HG03457 (cell line): ENCODE data around the gene SAMSN1.
"Not testable (repeated sequence)": the region's sequence is repeated elsewhere in the genome, so short reads cannot be mapped to it uniquely, and the experiment has no call there.

Experiments
- ATAC-seq: cut with Tn5 transposase; IDR thresholded peaks from one replicate; pipeline ENCODE4 v1.9.1; 2021; ENCODE audit warnings: moderate number of reproducible peaks; ENCODE audit not compliant: unreplicated experiment

SAMSN1 gene

DNA sequence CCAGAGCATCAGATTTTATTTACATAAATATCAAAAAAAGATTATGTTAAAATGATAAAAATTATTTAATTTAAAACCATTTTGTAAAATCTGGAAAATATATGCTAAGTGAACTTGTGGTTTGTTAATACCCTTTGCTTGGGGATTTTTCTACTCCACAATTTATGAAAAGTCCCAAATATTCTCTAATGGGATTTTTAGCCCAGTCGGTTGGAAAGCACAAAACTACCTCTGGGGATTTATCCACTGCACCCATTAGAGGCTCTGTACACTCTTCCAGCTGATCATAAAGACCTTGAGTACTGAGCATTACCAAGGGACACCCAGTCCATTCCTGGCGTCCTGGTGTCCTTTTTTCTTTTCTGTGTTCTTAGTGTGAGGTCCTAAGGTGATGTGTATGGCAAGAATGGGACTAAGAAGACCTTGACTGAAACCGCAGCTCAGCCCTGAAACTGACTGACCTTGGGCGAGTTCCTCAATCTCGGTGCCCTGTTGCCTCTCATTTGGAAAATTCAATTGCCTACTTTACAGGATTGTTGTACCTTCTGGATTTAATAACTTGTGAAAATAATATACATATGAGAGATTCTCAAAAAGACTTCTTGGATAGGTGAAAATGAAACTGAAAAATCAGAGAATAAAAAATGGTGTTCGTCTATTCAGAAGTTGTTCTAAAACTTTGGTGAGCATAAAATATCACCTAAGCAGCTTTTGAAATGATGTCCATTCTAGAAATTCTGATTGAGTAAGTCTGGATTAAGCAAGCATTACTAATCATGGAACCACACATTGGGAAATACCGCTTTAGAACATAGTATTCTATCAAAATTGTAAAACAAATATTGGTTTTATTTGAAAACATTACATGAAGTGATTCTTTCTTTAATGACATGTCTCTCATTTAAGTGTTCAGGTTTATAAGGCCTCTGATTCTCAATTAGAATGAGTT, 21.5 kb upstream of the SAMSN1 start:
- no peak for ATAC-seq

DNA sequence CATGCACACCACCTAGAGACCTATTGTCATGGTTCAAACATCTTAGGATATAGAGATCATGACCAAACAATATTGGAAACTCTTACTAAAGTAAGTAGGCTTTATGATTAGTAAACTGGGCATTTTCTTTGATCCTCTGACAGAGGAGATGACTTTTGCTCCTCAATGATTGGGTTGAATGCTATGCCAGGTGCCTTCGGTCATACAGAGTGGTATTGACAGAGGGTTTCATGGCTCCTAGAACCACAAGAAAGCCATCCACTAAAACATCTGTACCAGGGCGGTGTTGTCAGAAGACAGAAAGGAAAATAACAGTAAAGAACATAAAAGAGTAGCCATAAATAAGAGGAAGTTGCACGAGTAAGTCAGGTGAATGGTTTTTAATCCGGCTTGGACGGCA, 20.8 kb upstream of the SAMSN1 start:
- no peak for ATAC-seq

DNA sequence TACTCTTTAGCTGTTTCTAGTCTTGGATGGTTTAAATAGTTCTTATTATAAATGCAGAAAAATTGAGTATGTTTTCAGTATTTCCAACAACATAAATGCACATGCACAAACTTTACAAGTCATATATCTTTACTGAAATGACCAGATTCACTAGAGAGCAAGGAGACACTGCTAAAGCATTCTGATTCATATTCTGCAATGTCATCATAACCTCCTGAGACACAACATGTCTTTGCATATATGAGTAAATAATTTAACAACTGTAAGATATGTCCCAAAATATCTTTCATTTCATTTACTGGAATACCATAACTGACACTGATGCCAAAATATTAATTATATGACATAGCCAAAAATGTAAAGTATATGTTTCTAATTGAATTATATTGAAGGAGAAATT, 16.8 kb upstream of the SAMSN1 start:
- no peak for ATAC-seq

DNA sequence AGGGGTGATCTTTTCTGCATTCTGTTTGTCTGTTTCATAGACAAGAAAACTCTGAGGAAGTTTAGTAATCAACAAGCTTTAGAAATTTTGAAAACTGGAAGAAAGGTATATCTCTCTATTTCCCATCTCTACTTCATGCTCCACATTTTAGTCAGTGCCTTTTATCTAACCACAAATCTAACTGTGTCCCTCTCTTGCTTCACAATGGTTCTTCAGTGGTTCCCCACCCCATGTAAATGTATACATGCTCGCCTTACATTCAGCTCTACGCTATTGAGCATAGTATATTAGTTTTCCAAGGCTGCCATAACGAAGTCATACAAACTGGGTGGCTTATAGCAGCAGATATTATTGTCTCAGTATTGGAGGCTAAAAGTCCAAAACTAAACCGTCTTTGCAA, 14.4 kb upstream of the SAMSN1 start:
- no peak for ATAC-seq

DNA sequence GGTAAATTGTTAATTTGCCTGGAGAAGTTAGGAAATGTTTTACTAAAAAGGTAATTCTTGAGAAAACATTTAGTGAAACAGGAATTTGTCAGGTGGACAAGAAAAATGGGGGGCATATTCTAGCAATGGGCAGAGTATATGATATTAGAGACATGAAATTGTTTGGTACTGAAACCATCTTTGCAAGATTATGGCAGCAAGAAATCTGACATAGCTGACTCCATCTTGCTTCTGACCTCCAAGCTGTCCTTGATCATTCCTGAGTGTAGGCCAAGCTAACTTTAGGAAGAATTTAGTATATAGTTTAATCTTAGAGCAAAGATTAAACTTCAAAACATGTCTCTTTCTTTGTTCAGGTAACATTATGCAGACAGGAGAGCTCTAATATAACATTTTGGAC, 14.0 kb upstream of the SAMSN1 start:
- ATAC-seq: no peak

DNA sequence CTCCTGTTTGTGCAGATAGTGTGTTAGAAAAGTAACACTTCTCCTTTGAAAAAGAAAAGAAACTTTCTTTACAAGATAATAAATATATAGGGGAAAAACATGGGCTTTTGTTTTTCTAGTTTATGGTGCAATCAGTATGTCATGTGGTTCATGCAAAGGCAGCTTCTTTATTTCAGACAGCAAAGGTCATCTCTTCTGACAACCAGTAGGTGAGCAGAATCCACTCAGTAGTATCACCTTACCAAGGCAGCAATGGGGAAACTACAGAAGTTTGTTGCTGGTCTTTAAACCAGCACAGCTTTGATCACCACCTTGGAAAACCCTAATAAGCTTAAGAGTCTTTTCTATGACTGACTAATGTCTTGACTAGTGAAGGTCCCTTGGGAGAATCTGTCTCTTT, 13.0 kb upstream of the SAMSN1 start:
- ATAC-seq: no peak

DNA sequence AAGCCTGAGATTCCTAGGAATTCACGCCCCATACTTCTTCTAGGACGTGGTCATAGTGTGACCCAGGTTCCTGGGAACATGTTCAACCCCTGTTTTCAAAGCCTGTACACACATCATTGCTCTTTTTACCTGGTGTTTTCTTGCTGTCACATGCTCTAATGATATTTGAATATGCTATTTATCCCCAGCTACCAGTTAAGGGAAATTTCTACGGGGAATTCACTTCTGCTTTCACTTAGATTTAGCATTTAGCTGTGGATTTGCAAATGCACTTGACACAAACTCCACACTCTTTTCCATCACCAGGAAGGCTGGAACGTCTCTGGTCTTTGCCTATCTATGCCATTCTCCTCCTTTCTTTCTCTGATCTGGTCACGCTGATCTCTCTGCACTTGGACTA, 11.3 kb upstream of the SAMSN1 start:
- ATAC-seq: no peak

DNA sequence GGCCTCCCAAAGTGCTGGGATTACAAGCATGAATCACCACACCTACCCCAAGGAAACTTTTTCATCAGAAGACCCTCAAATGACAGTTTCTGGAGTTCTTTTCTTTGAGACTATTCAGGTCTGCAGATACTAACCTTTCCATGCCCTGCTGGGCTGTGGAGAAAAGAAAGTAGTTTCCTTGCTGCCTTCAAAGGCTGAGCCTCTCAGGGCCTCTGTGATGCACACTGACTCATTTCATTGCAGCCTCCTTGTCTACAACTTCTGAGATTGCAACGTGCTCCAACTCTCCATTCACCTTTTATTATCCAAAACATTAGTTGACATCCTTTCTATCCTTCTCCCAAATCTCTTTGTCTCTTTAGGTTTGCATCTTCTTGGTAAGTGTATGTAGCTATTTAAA, 8.8 kb upstream of the SAMSN1 start:
- no peak for ATAC-seq

DNA sequence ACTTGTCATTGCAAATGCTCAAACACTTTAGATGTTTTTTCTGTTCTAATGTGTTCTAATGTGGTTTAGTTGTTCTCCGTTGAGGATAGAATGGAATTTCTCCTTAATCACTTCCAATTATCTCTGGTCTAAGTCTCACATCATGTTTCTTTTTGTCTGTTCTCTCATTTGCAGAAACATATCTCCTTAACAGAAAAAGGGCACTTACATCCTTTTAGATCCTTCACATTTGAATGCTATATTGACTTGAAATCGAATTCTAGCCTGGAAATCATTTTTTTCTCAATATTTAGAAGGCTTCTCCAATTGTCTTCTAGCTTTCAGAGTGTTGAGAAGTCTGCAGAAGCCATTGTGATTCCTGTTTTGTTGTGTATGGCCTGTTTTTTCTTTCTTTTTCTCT, 7.3 kb upstream of the SAMSN1 start:
- no peak for ATAC-seq

DNA sequence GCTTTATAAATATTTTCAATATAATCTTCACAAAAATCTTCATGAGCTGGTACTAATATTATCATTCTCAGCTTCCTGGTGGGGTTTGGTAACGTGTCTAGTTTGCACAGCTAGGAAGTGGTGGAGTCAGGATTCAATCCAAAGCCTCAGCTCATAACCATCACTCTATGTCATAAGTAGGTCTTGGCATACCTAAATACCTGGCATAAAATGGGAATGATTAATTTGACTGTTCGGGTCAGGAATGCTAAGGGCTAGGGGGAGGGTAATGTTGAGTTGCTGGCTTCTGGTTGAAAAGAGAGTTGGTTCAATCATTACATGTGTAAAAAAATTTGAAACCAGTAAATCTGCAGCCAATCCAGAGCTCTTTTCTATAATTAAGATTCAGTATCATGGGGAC, 5.6 kb upstream of the SAMSN1 start:
- ATAC-seq: no peak

DNA sequence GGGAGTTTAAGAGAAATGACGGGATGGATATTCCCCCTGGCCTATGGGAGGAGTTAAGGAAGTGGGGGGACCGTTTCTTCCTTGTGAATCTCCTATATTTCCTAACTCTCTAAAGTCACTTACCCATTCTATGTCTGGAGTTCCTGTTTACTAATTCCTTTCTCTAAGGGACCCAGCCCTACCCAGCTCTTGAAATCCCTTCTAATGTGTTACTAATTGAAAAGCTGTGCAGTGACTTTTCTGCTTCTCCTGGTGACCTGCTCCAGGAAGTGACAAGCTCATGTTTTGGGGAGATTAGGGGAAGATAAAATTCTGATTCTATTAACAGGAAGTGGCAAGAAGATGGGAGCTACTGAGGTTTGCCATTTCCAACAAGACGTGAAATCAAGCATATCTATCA, 4.0 kb upstream of the SAMSN1 start:
- no peak for ATAC-seq

DNA sequence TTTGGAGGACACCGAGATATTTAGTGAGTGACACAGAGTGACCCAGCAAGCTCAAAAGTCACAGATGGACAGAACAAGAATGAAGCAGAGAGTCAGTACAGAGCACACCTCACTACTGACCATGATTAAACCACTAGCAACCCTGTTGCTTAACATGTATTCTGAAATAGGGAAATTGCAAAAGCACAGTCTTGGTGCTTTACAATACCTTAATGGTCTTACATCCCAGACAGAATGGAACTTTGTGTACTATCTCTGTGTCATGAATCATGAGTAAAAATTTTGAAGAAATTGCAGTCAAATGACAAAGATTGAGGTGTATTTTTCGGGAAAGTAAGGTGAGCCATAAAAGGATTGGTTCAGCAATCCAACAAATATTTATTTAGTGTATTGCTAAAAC, 2.7 kb upstream of the SAMSN1 start:
- ATAC-seq: no peak

DNA sequence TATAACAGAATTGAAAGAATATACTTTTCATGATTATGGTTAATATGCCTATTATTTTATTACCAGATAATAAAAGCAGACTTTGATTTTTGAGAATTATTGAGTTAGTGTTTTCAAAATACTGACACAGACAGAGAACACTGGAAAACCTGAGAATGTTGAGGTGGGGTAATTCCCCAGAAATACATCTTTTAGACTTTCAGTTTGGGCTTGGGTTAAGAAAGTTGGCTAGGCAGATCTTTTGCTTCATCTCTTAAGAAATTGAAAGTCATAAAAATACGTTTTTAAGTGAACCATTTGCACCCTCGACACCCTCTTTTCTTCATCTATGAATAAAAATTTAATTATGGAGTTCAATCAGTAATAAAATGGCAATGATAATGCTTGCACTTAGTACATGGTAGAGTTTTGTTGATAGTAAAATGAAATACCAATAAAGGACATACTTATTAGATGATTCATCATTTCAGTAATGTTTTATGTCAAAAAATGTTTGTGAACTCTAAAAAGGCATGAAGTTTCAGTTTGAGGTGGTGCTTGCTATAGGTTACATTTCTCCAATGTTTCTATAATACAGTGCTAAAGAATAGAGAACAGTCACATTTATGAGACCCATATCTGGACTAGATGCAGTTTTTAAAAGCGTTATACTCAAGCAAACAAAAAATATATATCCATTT, 1.9 kb upstream of the SAMSN1 start:
- ATAC-seq: no peak

DNA sequence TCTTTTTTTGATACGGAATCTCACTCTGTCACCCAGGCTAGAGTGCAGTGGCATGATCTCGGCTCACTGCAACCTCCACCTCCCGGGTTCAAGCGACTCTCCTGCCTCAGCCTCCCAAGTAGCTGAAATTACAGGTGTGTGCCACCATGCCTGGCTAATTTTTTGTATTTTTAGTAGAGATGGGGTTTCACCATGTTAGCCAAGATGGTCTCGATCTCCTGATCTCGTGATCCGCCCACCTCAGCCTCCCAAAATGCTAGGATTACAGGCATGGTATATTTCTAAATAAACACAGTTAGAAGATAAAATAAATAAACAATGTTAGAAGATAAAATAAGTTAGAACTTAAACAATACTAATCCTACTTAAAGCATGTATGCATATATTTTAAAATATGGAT, 604 bp upstream of the SAMSN1 start:
- ATAC-seq: not testable (repeated sequence)

DNA sequence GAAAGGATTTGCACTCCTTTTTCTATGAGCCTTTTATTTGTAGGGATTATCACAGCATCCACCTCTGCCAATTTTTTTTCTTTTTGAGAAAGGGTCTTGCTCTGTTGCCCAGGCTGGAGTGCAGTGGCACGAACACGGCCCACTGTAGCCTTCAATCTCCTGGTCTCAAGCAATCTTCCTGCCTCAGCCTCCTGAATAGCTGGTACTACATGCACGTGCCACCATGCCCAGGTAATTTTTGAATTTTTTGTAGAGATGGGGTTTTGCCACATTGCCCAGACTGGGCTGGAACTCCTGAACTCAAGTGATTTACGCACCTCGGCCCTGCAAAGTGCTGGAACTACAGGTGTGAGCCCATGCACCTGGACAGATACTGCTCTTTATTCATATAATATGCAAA, 2.1 kb downstream of the SAMSN1 start:
- no peak for ATAC-seq

DNA sequence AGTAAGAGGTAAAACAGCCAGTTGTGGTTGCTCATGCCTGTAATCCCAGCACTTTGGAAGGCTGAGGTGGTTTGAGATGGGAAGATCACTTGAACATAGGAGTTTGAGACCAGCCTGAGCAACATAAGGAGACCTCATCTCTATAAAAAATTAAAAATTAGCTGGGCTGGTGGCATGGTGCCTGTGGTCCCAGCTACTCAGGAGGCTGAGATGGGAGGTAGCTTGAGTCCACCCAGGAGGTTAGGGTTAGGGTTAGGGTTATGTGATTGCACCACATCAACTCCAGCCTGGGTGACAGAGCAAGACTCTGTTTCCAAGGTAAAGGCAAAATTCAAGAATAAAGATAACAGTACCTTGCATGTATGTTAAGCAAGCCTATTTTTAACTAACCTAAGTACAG, 3.5 kb downstream of the SAMSN1 start:
- ATAC-seq: no peak

DNA sequence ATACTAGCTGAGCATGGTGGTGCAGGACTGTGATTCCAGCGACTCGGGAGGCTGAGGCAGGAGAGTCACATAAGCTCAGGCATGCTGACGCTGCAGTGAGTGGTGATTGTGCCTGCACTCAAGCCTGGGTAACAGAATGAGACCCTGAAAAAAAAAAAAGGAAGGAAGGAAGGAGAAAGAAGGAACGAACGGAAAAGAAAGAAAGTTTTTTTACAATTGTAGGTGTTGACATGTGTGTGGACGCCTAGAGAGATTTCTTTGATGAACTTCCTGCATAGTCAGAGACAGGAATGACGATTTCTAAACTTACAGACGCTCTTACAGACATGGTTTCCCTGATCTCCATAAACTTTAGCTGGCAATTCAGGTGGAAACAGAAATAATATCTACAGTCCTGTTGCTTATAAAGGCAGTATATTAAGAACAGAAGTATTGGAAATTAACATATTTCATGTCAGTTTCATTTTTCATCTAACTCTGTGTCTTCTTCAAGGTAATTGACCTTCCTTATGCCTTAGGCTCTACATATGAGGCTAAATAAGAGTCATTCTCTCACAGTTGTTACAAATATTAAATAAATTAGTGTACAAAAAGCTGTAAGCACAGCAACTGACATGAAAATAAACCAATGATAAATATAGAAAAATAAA, 4.1 kb downstream of the SAMSN1 start:
- no peak for ATAC-seq

DNA sequence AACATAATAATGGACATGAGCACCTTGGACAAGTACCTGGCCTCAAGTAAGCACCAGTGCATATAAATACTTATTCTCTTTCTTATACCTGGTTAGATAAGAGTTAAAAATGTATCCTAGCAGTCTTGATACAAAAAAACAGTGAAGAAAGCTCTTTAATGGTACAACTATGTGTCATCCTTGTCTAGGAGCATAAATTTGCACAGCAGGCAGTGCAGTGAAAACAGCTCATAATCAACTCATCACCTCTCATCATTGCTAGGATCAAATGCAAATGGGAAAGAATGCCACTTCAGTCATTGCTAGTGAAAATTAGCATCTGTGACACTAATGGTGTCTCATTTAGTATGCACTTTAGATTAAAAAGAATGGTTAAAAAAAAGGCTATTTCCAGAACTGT, 7.6 kb downstream of the SAMSN1 start:
- no peak for ATAC-seq

DNA sequence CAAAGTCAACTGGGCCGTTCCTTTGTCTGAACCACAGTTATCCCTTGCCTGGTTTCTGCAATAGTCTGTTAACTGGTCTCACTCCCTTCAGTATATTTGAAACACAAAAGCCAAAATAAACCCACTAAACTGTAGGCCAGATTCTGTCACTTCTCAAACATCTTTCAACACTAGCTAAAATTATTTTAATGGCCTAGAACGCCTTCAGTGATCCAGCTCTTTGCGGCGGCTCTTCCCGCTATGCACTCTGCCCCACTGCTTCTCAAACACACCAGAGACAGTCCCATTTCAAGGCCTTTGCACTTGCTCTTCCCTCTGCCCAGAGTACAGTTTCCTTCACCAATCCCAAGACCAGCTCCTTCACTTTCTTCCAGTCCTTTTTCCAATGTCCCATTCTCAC, 9.2 kb downstream of the SAMSN1 start:
- ATAC-seq: no peak

DNA sequence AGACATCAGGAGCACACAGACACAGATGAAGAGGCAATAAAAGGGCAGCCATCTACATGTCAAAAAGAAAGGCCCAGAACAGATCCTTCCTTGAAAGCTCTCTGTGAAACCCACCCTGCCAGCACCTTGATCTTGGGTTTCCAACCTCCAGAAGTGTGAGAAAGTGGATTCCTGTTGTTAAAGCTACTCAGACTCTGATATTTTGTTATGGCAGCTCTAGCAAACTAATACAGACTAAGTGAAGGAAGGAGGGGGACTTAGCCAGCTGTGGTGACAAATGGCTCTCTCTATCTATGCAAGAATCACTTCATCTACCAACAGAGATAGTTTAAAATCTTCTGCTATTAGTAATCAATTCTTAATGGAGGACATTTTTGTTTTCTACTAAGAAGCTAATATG, 10.4 kb downstream of the SAMSN1 start:
- no peak for ATAC-seq

DNA sequence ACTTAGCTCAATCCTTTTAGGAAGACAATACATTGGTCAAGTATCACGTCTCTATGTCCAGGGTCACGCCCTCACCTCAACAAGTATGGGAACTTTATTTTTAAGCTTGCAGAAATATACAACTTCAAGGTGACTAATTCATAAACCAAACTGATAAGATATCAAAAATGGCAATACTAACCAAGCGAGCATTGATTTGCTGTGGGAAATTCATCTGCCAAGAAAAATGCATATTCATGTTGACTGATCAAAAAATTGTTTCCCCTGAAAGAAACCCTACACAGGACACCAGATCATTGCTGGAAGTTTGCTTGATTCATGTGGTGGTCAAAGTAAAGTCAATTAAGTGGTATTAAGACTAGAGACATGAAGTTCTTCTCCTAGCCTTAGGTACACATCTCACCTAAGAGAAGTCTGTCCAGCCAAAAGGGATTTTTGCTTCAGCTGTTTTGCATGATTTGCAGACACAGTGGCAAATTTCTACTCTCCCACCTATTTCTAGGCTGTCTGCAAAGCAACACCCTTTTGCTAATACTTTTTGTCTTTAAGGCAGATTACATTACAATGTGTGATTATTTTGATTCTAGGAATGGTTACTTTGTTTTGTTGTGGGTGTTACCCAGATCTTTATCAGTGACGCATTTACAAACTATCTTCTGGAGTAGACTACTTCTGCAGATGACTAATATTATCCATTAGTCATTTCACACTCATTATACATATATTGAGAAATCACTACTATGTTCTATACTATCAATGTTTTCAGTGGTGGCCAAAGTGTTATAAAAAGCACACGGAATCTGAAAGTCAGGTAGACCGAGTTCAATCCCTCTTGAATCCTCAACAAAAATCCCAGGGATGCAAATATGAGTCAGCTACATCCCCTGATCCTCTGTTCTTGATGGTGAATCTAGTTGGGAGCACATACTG, 12.4 kb downstream of the SAMSN1 start:
- ATAC-seq: peak; percentile 69
